HepG2 (cell line): Measurements from ENCODE around the gene TSNAXIP1. TPM values are rescaled to one million over a fixed set of nuclear protein-coding genes. Genes with fewer than 3 reads are reported as not detected.
A peak's percentile ranks its signal among the peaks of the same experiment; 100 is the strongest.

Experiments
- ARNTL ChIP-seq: sonication (generic); formaldehyde crosslinking; IDR thresholded peaks from 2 replicates; pipeline ENCODE4 v1.4.0; 2020; ENCODE audit warnings: mild to moderate bottlenecking, missing genetic modification reagents
- BORCS8-MEF2B ChIP-seq: sonication (generic); formaldehyde crosslinking; IDR thresholded peaks from 2 replicates; pipeline ENCODE4 v1.8.0; 2022; ENCODE audit warnings: mild to moderate bottlenecking, missing genetic modification reagents
- CREB3 ChIP-seq: sonication (generic); formaldehyde crosslinking; IDR thresholded peaks from 2 replicates; pipeline ENCODE4 v1.5.0; 2020; ENCODE audit warnings: missing genetic modification reagents
- HNF4G ChIP-seq, 2 experiments: sonication (generic) in 1 of 2; formaldehyde crosslinking in 1 of 2; IDR thresholded peaks; 2 replicates each; pipeline versions ENCODE4 v1.4.0 to v1.6.1; 2011 to 2020; ENCODE audit warnings: borderline replicate concordance in 2 of 2, low read depth in 2 of 2, mild to moderate bottlenecking in 2 of 2, low read length in 1 of 2, missing genetic modification reagents in 1 of 2, moderate library complexity in 1 of 2
- MEIS2 ChIP-seq: sonication (generic); formaldehyde crosslinking; IDR thresholded peaks from 2 replicates; pipeline ENCODE4 v1.9.0; 2021; ENCODE audit warnings: mild to moderate bottlenecking, missing genetic modification reagents
- MXI1 ChIP-seq: IDR thresholded peaks from 3 replicates; pipeline ENCODE4 v1.6.1; 2012; ENCODE audit warnings: low read depth, low read length, inconsistent platforms, borderline replicate concordance
- NR2F6 ChIP-seq, 2 experiments: IDR thresholded peaks; 2 replicates each; pipeline ENCODE4 v1.6.1; 2016; ENCODE audit warnings: antibody characterized with exemption in 1 of 2, mild to moderate bottlenecking in 1 of 2
- PHF20 ChIP-seq: sonication (generic); formaldehyde crosslinking; IDR thresholded peaks from 2 replicates; pipeline ENCODE4 v1.5.0; 2020; ENCODE audit warnings: mild to moderate bottlenecking, missing genetic modification reagents
- REPIN1 ChIP-seq: sonication (generic); formaldehyde crosslinking; IDR thresholded peaks from 2 replicates; pipeline ENCODE4 v1.8.0; 2022; ENCODE audit warnings: missing genetic modification reagents, low read depth, mild to moderate bottlenecking, borderline replicate concordance
- SALL1 ChIP-seq: sonication (generic); formaldehyde crosslinking; IDR thresholded peaks from 2 replicates; pipeline ENCODE4 v1.8.0; 2022; ENCODE audit warnings: mild to moderate bottlenecking, missing genetic modification reagents
- SMAD9 ChIP-seq: sonication (generic); formaldehyde crosslinking; IDR thresholded peaks from 2 replicates; pipeline ENCODE4 v1.5.1; 2020; ENCODE audit warnings: mild to moderate bottlenecking, missing genetic modification reagents
- TARDBP ChIP-seq: sonication (generic); formaldehyde crosslinking; IDR thresholded peaks from 2 replicates; pipeline ENCODE4 v1.8.0; 2022; ENCODE audit warnings: mild to moderate bottlenecking, missing genetic modification reagents
- THAP11 ChIP-seq: IDR thresholded peaks from 2 replicates; pipeline ENCODE4 v1.6.1; 2016; ENCODE audit warnings: missing biosample characterization, missing genetic modification reagents
- XRCC5 ChIP-seq: fragments of 200-400 bp; formaldehyde crosslinking; optimal IDR thresholded peaks from 2 replicates; pipeline ENCODE3; 2017; ENCODE audit warnings: mild to moderate bottlenecking, low read length
- ZBTB33 ChIP-seq: sonication (generic); formaldehyde crosslinking; IDR thresholded peaks from 2 replicates; pipeline ENCODE4 v1.4.0; 2020; ENCODE audit warnings: missing genetic modification reagents
- ZMAT3 ChIP-seq: sonication (generic); formaldehyde crosslinking; conservative IDR thresholded peaks from 2 replicates; pipeline ENCODE4 v1.7.0; 2021; ENCODE audit warnings: missing genetic modification reagents
- ZNF569 ChIP-seq: sonication (generic); formaldehyde crosslinking; IDR thresholded peaks from 2 replicates; pipeline ENCODE4 v1.5.0; 2020; ENCODE audit warnings: mild to moderate bottlenecking, missing genetic modification reagents, moderate library complexity, borderline replicate concordance
- polyA plus RNA-seq, 8 experiments: library from polyadenylated mRNA; depleted of rRNA in 3 of 8; stranded (reverse) in 7 of 8; unstranded in 1 of 8; fragments of >200 nt; fragmentation: Illumina TruSeq in 4 of 8; extraction: Trizol in 4 of 8; gene quantifications; 2 replicates each; pipeline versions ENCODE4 v1.2.1 to v1.2.3, GENCODE V29; 2011 to 2016; ENCODE audit warnings: low read depth in 4 of 8, missing spikeins in 1 of 8, mixed read lengths in 1 of 8; ENCODE audit not compliant: insufficient read depth in 1 of 8
- total RNA-seq, 5 experiments: library from RNA; depleted of rRNA; stranded (reverse); fragments of >200 nt; fragmentation: Illumina TruSeq; extraction: Trizol; gene quantifications; 2 replicates each; pipeline ENCODE4 v1.2.3, GENCODE V29; 2016; ENCODE audit warnings: low read depth in 1 of 5
- TF ChIP-seq, protein P1 (sequence below): sonication (generic); formaldehyde crosslinking; IDR thresholded peaks from 2 replicates; pipeline ENCODE4 v1.4.0; 2020; ENCODE audit warnings: missing genetic modification reagents, borderline replicate concordance
- TF ChIP-seq, protein P2 (sequence below): IDR thresholded peaks from 2 replicates; pipeline ENCODE4 v1.4.0; 2020; ENCODE audit warnings: mild to moderate bottlenecking, missing genetic modification reagents
- TF ChIP-seq, protein P3 (sequence below): sonication (generic); formaldehyde crosslinking; IDR thresholded peaks from 2 replicates; pipeline ENCODE4 v1.4.0; 2020; ENCODE audit warnings: mild to moderate bottlenecking, missing genetic modification reagents

The TSNAXIP1 gene
- total and polyA plus RNA-seq, 2 of the 13 experiments (the other 11 are each of a cell fraction or from before 2014, with no cell fraction given) = 0.37 to 0.86 TPM

GRCh38 chr16:67865318-67865717 lies 58.6 kb downstream of the TSNAXIP1 start (continued):
- TF ChIP-seq TARDBP (CRISPR knock-in tag) (peak; percentile 18; the same call in 1 of the 2 replicates), SMAD9 (peak; percentile 37; the same call in 1 of the 2 replicates), MEIS2 (CRISPR knock-in tag) (no peak), CREB3 (CRISPR knock-in tag) (no peak), BORCS8-MEF2B (CRISPR knock-in tag) (peak; percentile 63), PHF20 (CRISPR knock-in tag) (peak; percentile 25; the same call in 1 of the 2 replicates), ZMAT3 (CRISPR knock-in tag) (no peak), ARNTL (CRISPR knock-in tag) (no peak), ZNF569 (CRISPR knock-in tag) (no peak), XRCC5 (peak; percentile 77), MXI1 (peak; percentile 89; the same call in 1 of the 3 replicates), SALL1 (CRISPR knock-in tag) (peak; percentile 55), ZBTB33 (CRISPR knock-in tag) (0 out of 2 replicates have a peak, but pooled peaks have one; percentile 7), THAP11 (CRISPR knock-in tag) (peak; percentile 87), REPIN1 (peak; percentile 59; the same call in 1 of the 2 replicates), NR2F6 (IDR thresholded peaks at IDR 0.05) (no peak), NR2F6 (CRISPR knock-in tag; IDR thresholded peaks at IDR 0.05) (peak; percentile 31; the same call in 1 of the 2 replicates), HNF4G (IDR thresholded peaks at IDR 0.05; ENCODE audit: borderline replicate concordance, low read depth, low read length) (no peak), HNF4G (CRISPR knock-in tag; IDR thresholded peaks at IDR 0.05; ENCODE audit: borderline replicate concordance, low read depth) (no peak)
- TF ChIP-seq, protein P1, sequence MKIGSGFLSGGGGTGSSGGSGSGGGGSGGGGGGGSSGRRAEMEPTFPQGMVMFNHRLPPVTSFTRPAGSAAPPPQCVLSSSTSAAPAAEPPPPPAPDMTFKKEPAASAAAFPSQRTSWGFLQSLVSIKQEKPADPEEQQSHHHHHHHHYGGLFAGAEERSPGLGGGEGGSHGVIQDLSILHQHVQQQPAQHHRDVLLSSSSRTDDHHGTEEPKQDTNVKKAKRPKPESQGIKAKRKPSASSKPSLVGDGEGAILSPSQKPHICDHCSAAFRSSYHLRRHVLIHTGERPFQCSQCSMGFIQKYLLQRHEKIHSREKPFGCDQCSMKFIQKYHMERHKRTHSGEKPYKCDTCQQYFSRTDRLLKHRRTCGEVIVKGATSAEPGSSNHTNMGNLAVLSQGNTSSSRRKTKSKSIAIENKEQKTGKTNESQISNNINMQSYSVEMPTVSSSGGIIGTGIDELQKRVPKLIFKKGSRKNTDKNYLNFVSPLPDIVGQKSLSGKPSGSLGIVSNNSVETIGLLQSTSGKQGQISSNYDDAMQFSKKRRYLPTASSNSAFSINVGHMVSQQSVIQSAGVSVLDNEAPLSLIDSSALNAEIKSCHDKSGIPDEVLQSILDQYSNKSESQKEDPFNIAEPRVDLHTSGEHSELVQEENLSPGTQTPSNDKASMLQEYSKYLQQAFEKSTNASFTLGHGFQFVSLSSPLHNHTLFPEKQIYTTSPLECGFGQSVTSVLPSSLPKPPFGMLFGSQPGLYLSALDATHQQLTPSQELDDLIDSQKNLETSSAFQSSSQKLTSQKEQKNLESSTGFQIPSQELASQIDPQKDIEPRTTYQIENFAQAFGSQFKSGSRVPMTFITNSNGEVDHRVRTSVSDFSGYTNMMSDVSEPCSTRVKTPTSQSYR = no peak
- TF ChIP-seq, protein P2, sequence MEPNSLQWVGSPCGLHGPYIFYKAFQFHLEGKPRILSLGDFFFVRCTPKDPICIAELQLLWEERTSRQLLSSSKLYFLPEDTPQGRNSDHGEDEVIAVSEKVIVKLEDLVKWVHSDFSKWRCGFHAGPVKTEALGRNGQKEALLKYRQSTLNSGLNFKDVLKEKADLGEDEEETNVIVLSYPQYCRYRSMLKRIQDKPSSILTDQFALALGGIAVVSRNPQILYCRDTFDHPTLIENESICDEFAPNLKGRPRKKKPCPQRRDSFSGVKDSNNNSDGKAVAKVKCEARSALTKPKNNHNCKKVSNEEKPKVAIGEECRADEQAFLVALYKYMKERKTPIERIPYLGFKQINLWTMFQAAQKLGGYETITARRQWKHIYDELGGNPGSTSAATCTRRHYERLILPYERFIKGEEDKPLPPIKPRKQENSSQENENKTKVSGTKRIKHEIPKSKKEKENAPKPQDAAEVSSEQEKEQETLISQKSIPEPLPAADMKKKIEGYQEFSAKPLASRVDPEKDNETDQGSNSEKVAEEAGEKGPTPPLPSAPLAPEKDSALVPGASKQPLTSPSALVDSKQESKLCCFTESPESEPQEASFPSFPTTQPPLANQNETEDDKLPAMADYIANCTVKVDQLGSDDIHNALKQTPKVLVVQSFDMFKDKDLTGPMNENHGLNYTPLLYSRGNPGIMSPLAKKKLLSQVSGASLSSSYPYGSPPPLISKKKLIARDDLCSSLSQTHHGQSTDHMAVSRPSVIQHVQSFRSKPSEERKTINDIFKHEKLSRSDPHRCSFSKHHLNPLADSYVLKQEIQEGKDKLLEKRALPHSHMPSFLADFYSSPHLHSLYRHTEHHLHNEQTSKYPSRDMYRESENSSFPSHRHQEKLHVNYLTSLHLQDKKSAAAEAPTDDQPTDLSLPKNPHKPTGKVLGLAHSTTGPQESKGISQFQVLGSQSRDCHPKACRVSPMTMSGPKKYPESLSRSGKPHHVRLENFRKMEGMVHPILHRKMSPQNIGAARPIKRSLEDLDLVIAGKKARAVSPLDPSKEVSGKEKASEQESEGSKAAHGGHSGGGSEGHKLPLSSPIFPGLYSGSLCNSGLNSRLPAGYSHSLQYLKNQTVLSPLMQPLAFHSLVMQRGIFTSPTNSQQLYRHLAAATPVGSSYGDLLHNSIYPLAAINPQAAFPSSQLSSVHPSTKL (CRISPR knock-in tag) = no peak
- TF ChIP-seq, protein P3, sequence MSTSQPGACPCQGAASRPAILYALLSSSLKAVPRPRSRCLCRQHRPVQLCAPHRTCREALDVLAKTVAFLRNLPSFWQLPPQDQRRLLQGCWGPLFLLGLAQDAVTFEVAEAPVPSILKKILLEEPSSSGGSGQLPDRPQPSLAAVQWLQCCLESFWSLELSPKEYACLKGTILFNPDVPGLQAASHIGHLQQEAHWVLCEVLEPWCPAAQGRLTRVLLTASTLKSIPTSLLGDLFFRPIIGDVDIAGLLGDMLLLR (CRISPR knock-in tag) = 0 out of 2 replicates have a peak, but pooled peaks have one; percentile 40
